Measurements from ENCODE around the gene OR5AL1. TPM values are rescaled to one million over a fixed set of nuclear protein-coding genes. Genes with fewer than 3 reads are reported as not detected.

Gene OR5AL1
- total RNA-seq, 3 donors from 2014 or later (not counting 1 experiment from before 2014, with no cell fraction given), result not detected

DNA sequence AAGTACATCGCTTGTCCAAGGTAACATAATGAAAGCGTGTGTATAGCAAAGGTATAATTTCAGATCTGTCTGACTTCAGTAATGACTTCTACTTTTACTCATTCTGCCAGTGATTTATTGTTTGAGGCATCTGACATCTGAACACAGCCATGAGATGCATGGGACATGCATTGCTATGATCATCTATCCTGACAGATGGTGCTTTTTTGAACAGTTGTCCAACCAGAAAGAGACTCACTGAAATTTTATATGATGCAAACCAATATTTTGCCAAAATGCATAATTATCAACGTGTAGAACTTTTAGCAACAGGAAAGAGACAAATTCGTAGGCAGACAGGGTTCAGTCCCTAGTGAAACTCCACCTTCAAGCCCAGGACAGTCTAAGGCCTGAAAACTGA lies 41.0 kb downstream of the OR5AL1 start:
- no peak overlapping the region for H3K27ac ChIP-seq (ENCODE audit: low read length)
- H3K4me1 ChIP-seq (ENCODE audit: control insufficient read depth, insufficient read depth, low read length), result no peaks in the 10 kb centered on the region
- 76% methylated on average over 4 of the region's 4 CpGs for WGBS (ENCODE audit: insufficient coverage)
- no peak overlapping the region for H3K4me3 Mint-ChIP-seq
- no peak for DNase-seq
- H3K4me3 ChIP-seq (ENCODE audit: low read length), result no peak overlapping the region
- H3K36me3 ChIP-seq (ENCODE audit: control insufficient read depth, insufficient read depth, low read length), result no peaks in the 10 kb centered on the region
- peaks cover 6% of the 10 kb centered on the region for H3K36me3 Mint-ChIP-seq
- H3K27me3 ChIP-seq (ENCODE audit: control insufficient read depth, insufficient read depth, low read length), result no peaks in the 10 kb centered on the region
- H3K9me3 ChIP-seq (ENCODE audit: control insufficient read depth, insufficient read depth, low read length), result peaks cover 7% of the 10 kb centered on the region
- peaks cover 13 to 15% of the 10 kb centered on the region in 2 donors for H3K9me3 Mint-ChIP-seq
- ATAC-seq, result no peak
- no peak overlapping the region for H3K27ac Mint-ChIP-seq
- TF ChIP-seq, protein P1, sequence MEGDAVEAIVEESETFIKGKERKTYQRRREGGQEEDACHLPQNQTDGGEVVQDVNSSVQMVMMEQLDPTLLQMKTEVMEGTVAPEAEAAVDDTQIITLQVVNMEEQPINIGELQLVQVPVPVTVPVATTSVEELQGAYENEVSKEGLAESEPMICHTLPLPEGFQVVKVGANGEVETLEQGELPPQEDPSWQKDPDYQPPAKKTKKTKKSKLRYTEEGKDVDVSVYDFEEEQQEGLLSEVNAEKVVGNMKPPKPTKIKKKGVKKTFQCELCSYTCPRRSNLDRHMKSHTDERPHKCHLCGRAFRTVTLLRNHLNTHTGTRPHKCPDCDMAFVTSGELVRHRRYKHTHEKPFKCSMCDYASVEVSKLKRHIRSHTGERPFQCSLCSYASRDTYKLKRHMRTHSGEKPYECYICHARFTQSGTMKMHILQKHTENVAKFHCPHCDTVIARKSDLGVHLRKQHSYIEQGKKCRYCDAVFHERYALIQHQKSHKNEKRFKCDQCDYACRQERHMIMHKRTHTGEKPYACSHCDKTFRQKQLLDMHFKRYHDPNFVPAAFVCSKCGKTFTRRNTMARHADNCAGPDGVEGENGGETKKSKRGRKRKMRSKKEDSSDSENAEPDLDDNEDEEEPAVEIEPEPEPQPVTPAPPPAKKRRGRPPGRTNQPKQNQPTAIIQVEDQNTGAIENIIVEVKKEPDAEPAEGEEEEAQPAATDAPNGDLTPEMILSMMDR (IDR thresholded peaks at IDR 0.05), result no peak
- no peaks in the 10 kb centered on the region for H3K4me1 Mint-ChIP-seq
- intact Hi-C loops (cut with micrococcal nuclease), result no loop called here
- no peaks in the 10 kb centered on the region for H3K27me3 Mint-ChIP-seq (ENCODE audit: low read depth in 2 of 2)

DNA sequence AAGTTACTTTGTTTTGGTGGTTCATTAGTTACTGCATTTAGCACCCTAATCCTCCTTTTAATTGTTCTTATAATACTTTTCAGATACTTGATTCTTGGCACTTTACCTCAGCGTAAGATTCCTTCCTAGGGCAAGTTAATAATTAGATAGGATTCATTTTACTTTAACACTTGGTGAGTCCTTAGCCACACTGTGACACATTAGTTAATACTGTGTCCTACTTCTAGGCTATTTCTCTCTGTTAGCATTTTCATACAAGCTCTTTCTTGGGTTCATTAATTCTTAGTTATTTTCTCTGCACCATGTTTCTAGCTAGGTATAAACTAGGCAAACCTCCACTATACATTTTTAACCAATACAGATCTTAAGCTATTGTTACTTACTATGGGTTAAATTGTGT lies 44.6 kb downstream of the OR5AL1 start:
- H3K4me3 ChIP-seq (ENCODE audit: low read length), result no peak overlapping the region
- no peaks in the 10 kb centered on the region for H3K27me3 Mint-ChIP-seq (ENCODE audit: low read depth in 2 of 2)
- intact Hi-C loops (cut with micrococcal nuclease), result no loop called here
- ATAC-seq, result no peak
- no peaks in the 10 kb centered on the region for H3K27me3 ChIP-seq (ENCODE audit: control insufficient read depth, insufficient read depth, low read length)
- H3K36me3 ChIP-seq (ENCODE audit: control insufficient read depth, insufficient read depth, low read length), result no peaks in the 10 kb centered on the region
- no peak for DNase-seq
- H3K27ac Mint-ChIP-seq, result no peak overlapping the region
- TF ChIP-seq, protein P1 (IDR thresholded peaks at IDR 0.05), result no peak
- peaks cover 7 to 11% of the 10 kb centered on the region in 2 donors for H3K9me3 Mint-ChIP-seq
- WGBS (ENCODE audit: insufficient coverage), result no CpG with 5 or more reads among the region's 1 CpG
- no peak overlapping the region for H3K27ac ChIP-seq (ENCODE audit: low read length)
- H3K4me3 Mint-ChIP-seq, result no peak overlapping the region
- peaks cover 7% of the 10 kb centered on the region for H3K36me3 Mint-ChIP-seq
- no peaks in the 10 kb centered on the region for H3K4me1 Mint-ChIP-seq
- H3K9me3 ChIP-seq (ENCODE audit: control insufficient read depth, insufficient read depth, low read length), result peaks cover 7% of the 10 kb centered on the region
- H3K4me1 ChIP-seq (ENCODE audit: control insufficient read depth, insufficient read depth, low read length), result no peaks in the 10 kb centered on the region

Other genes with a start within 250 kb of the OR5AL1 start
- gene OR5J2, start 236.1 kb upstream of the OR5AL1 start, total RNA-seq, result not detected
- not detected for gene OR5T2, start 178.4 kb upstream of the OR5AL1 start, total RNA-seq
- not detected for gene OR5T3, start 160.4 kb upstream of the OR5AL1 start, total RNA-seq
- not detected for gene OR5T1, start 138.5 kb upstream of the OR5AL1 start, total RNA-seq
- gene OR8H1, start 120.4 kb upstream of the OR5AL1 start, total RNA-seq, result not detected
- not detected for gene OR8K3, start 97.6 kb upstream of the OR5AL1 start, total RNA-seq
- gene OR8K1, start 66.7 kb upstream of the OR5AL1 start, total RNA-seq, result not detected
- gene OR8J1, start 58.4 kb upstream of the OR5AL1 start, total RNA-seq, result not detected
- gene OR8U1, start 37.1 kb upstream of the OR5AL1 start, total RNA-seq, result not detected
- not detected for gene OR5M3, start 60.7 kb downstream of the OR5AL1 start, total RNA-seq
- gene OR5M8, start 78.7 kb downstream of the OR5AL1 start, total RNA-seq, result not detected
- gene OR5M11, start 130.6 kb downstream of the OR5AL1 start, total RNA-seq, result not detected
- gene OR5M10, start 165.0 kb downstream of the OR5AL1 start, total RNA-seq, result not detected
- gene OR5M1, start 202.2 kb downstream of the OR5AL1 start, total RNA-seq, result not detected
- gene OR5AP2, start 229.7 kb downstream of the OR5AL1 start, total RNA-seq, result not detected

All from natural killer cell (primary cell).